ENCODE data around the gene RHOB.

The RHOB gene

DNA sequence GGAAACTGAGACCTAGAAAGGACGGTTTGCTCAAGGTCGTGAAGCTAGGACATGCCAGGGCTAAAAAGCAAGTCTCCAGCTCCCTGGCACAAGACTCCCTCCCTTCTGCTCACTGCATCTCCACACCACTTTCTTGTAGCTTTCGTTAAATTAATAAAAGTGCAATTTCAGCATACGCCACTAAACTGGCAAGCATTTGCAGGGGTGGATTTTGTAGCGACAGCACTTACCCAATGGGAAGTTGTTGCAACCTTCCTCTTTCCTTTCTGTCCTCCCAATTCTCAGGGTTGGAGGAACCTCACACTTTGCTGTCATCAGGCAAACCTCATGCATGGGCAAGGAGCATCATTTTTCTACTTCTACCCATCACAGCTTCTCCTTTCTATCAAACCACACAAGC lies 7.4 kb upstream of the RHOB start:
- no peak for DNase-seq

DNA sequence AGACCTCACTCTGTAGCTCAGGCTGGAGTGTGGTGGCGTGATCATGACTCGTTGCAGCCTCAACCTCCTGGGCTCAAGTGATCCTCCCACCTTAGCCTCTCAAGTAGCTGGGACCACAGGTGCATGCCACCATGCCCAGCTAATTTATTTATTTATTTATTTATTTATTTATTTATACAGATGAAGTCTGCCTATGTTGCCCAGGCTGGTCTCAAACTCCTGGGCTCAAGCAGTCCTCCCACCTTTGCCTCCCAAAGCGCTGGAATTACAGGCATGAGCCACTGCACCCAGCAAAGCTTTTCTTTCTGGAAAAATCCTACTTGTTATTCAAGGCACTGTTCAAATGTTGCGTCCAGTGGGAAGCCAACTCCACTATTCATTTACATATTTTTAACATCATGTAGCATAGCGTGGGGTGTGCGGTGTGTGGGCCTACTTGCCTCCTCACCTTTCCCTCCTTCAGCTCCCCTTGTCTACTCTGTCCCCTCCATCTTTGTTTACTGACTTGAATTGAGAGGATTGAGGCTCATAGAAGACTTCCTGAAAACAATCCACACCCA lies 6.8 kb upstream of the RHOB start:
- no peak for DNase-seq

DNA sequence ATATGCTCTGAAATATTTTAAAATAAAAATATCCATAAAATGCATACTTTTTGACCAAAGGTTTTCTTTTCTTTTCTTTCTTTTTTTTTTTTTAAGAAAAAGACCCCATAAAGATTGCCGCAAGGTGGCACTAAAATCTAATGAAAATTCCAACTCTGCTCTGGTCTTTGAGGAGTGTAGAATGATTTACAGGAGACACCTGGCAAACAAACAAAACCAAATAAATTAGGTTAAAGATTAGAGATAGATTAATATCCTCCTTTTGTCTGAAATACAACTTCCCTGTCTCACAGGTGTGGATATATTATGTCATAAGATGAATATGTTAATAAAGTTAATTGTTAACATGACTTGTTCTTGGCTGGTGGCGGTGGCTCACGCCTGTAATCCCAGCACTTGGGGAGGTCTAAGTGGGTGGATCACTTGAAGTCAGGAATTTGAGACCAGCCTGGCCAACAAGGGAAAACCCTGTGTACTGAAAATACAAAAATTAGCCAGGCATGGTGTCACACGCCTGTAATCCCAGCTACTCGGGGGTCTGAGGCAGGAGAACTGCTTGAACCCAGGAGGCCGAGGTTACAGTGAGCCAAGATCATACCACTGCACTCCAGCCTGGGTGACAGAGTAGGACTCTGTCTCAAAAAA lies 3.5 kb upstream of the RHOB start:
- DNase-seq = no peak

DNA sequence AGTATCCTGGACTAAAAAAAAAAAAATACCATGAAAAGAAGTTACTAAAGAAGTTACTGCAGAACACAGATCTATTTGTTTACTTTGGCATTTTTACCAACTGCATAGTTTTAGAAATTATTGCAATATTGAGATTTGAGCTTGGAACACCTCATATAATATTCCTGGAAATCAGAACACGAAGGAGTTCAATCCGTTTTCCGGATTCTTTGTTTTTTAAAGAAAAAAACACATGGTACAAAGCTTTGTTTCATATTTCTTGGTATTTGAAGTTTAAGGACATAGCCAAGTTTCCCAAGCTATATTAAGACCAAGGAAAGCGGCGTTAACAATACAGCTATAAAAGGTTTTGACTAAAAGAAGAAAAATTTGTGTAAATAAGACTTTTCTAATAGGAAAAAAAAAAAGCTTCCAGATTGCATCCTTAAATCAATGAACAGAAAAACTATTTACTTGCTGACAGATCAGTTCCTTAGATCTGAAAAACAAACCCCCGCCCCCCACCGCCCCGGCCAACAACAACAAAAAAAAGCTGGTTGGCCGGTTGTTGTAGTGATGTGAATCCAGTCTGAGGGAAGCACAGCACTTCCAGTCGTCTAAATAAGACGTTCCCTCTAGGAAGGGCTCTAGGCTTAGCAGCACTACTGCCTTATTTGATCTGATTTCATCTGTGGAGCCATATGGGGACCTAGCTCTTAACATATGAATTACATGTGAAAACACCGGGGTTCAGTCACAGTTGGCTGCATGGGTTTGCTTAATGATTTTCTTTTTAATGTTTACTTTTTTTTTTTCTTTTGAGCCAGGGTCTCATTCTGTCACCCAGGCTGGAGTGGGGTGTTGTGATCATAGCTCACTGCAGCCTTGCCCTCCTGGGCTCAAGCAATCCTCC lies 2.5 kb upstream of the RHOB start:
- no peak for DNase-seq

DNA sequence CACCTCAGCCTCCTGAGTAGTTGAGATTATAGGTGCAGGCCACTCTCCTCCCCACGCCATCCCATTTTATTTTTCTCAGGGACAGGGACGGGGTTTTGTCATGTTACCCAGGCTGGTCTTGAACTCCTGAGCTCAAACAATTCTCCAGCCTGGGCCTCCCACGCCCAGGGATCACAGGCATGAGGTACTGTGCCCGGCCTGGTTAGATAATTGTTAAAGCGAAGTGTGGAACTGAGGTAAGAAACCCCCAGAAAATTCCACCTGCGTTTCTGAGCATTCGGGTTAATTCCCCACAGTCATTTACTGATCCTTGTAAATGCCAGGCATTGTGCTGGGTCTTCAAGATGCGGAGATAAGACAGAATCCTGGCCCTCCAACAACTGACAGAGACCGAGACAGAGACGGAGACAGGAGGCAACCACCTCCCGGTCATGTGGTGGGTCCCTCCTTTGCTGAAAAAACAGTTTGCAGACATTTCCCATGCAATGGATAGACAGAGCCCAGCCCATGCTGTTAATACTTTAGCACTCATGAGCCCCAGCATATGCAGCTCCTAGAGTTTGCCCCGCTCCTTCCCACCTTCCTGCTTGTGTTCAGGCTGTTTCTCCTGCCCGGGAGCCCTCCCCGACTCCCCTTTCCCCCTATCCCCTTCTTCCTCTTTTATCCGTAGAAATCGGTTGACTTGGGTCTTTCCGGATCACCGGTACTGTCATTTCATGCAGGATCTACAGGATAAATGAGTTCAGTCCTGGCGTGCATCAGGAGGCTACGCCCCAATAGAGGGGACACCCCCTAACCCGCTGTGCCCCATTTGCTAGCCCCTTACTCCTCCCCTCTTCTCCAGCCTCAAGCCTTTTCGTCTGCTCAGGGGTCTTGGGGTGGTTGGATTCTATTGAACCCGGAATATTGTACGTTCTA lies 1.6 kb upstream of the RHOB start:
- no peak for DNase-seq

DNA sequence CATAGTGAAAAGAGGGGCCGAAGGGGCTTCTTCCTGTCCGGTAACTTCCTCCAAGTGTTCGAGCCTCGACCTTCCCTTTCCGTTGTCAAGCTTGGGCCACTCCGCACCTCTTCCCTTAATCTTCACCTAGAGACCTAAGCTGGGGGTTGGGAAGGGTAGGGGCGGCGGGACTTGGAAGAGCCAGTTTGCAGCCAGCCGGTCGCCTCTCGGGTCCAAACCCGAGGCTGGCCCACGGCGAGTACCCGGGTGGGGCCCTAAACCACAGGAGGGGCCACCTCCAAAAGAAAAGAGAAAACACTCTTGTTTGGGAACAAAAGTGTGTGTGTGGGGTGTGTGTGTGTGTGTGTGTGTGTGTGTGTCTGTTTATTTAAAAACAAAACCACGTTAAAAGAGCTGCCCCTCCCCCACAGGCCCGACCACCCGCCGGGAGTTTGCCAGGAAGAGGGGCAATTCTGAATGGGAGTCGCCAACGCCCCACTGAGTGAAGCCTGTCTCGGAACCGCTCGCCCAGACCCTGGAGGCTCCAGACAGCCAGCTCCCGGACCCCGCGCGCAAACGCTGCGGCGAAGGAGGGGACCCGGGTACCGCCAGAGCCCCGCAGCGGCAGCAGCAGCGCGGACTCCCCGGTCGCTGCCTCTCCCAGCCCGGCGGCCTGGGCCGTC lies 488 bp upstream of the RHOB start:
- DNase-seq = no peak

DNA sequence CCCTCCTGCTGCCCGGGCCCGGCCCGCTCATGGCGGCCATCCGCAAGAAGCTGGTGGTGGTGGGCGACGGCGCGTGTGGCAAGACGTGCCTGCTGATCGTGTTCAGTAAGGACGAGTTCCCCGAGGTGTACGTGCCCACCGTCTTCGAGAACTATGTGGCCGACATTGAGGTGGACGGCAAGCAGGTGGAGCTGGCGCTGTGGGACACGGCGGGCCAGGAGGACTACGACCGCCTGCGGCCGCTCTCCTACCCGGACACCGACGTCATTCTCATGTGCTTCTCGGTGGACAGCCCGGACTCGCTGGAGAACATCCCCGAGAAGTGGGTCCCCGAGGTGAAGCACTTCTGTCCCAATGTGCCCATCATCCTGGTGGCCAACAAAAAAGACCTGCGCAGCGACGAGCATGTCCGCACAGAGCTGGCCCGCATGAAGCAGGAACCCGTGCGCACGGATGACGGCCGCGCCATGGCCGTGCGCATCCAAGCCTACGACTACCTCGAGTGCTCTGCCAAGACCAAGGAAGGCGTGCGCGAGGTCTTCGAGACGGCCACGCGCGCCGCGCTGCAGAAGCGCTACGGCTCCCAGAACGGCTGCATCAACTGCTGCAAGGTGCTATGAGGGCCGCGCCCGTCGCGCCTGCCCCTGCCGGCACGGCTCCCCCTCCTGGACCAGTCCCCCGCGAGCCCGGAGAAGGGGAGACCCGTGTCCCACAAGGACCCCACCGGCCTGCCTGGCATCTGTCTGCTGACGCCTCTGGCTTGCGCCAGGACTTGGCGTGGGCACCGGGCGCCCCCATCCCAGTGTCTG lies 767 bp downstream of the RHOB start:
- DNase-seq = no peak

DNA sequence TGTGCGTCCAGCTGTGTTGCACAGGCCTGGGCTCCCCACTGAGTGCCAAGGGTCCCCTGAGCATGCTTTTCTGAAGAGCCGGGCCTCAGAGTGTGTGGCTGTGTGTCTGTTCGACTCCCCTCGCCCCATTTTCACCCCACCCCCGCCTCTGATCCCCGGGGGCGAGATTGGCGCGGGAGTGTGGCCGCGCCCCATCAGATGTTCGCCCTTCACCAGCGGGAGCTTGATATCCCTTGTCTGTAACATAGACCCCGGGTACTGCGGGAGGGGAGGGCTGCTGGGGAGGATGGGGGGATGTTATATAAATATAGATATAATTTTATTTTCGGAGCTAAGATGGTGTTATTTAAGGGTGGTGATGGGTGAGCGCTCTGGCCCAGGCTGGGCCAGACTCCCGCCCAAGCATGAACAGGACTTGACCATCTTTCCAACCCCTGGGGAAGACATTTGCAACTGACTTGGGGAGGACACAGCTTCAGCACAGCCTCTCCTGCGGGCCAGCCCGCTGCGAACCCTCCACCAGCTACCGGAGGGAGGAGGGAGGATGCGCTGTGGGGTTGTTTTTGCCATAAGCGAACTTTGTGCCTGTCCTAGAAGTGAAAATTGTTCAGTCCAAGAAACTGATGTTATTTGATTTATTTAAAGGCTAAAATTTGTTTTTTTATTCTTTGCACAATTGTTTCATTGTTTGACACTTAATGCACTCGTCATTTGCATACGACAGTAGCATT lies 1.5 kb downstream of the RHOB start:
- DNase-seq = no peak

DNA sequence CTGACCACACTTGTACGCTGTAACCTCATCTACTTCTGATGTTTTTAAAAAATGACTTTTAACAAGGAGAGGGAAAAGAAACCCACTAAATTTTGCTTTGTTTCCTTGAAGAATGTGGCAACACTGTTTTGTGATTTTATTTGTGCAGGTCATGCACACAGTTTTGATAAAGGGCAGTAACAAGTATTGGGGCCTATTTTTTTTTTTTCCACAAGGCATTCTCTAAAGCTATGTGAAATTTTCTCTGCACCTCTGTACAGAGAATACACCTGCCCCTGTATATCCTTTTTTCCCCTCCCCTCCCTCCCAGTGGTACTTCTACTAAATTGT lies 2.1 kb downstream of the RHOB start:
- no peak for DNase-seq

DNA sequence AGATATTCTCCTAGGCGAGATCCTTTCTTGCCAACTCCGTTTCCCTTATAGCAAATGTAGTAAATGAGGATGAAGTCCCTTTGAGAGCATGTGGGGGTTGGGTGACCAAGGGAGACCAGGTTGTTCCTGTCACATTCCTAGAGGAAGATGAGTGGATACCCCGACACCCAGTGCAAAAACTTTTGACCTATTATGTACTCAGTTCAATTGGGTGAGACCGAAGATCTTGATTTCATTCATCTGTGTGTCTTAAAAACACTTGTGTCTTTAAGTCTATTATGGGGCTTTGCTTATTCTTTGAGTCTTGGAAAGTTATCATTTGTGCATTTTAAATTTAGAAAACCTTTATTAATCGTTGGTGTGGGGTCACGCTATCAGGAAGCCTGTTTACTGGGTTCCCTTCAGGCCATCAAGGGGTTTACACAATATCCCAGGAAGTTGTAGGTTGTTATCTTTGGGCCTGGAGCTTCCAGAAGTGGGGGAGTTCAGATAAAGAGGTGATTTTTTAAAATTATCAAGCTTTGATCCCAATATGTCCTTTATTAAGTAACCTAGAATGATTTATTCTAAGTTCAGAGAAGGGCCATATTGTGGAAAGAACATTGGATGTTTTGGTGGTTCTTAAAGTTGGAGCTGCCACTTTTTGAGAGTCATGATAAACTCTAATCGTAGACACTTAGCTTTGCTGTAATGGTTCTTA lies 2.8 kb downstream of the RHOB start:
- no peak for DNase-seq

DNA sequence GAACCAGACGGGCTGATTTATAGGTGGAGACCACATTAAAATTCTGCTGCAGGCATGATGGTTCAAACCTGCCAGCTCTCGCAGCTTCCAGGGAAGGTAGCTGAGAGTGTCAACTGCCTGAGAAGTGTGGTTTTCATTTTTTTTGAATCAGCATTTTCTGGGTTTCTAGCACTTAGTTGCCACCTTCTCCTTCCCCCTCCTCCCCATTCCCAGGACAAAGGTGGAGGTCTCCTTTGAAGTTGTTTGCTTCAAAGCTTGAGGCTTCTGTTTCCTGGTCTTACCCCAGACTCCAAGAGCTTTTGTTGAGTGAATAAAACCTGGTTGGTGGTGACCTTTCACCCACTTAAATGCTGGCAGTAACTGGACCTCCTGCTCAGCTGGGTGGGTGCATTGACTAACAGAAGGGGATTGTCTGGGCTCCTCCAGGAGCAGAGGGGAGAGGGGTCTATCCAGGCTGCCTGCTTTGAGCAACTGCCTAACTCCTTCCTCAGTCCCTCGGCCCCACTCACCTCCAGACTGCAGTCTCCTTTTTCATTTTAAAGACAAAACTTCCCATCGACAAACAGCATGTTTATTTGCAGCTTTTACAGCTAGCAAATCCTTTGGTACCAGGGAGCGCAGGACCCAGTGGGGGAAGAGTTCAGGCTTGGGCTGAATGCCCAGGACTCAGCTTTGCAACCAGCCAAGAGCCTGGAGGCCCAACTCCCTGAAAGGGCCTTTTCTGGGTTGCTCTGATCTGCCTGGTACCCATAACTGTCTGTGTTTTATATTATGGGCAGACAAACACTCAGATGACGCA lies 3.5 kb downstream of the RHOB start:
- no peak for DNase-seq

DNA sequence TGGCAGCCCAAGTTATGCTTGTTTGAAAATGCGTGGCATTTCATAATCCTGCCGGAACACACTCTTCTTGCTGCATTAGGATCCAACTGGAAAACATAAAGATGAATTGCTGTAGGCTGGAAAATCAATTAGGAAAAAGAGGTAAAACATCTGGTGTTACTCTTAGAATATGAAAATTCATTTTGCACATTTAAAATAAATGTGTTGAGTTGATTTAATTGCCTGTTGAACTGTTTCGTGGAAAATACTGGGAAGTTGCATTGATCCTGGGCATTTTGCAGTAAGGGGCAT lies 4.1 kb downstream of the RHOB start:
- no peak for DNase-seq

DNA sequence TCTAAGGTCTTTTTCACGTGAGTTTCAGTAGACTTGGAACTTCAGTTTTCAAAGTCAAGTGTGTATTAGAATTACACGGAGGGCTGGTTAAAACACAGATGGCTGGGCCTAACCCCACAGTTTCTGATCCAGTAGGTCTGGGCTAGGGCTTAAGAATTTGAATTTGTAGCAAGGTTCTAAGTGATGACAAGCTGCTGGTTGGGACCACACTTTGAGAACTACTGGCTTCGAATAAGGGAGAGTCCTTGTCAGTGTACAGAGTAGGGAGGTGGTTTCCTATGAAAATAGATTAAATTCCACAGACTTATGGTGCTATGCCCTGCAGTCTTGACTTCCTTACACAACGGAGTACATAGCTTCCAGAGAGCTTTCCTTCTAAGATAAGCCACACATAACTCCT lies 4.5 kb downstream of the RHOB start:
- DNase-seq = no peak

DNA sequence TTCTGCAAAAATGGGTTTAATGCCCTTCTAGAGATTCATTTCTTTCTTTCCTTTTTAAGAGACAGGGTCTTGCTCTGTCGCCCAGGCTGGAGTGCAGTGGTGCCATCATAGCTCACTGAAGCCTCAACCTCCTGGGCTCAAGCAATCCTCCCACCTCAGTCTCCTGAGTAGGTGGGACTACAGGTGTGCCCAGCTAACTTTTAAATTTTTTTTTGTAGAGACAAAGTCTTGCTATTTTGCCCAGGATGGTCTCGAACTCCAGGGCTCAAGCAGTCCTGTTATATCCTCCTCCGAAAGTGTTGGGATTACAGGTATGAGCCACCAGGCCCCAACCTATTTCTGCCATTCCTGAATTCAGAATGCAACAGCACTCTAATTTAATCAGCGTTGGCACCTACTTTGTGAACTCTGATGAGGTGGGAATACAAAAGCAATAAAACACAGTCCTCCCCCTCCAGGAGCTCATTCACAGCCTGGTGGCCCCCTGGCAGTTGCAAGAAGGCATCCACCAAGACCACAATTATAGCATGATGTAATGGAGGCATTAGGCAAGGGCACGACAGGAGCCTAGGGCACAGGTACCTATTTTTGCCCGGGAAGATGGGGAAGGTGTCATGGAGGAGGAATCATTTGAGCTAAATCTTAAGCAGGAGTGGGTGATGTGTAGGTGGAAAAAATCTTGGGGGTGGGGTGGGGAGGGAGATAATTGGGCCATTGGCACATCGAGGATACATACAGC lies 5.1 kb downstream of the RHOB start:
- no peak for DNase-seq

DNA sequence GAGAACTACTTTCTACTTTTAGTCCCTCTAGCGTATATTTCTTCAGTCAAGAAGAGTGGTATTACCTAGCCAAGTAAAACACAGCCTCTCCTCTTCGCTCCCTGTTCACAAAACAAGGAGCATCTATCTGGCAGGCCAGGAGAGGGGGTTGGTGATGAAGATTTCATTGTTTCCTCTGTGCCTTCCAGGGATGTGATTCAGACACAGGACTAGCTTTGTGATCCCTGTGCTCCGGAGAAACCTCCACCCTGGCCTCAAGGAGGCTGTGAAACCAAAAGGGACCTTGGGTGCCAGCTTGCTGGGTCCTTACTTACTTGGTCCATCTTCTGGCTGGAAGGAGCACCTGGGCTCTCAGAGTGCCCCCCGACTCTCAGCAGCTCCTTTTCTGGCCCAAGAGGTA lies 5.7 kb downstream of the RHOB start:
- DNase-seq = no peak

DNA sequence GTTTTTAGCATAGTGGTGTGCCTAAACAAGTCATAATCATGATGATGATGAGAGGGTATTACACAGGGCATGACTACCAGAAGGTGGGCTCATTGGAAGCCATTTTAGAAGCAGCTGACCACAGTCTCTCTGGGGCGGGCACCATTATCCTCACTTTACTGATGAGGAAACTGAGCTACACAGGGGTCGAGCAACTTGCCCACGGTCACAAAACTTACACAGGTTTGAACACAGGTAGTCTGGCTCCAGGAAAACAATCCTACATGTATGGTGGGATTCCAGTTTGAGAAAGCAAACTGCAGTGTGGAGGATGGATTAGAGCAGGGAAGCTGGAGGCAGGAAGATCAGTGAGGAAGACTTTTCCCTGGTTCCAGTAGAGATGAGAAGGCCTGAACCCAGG lies 6.2 kb downstream of the RHOB start:
- no peak for DNase-seq

DNA sequence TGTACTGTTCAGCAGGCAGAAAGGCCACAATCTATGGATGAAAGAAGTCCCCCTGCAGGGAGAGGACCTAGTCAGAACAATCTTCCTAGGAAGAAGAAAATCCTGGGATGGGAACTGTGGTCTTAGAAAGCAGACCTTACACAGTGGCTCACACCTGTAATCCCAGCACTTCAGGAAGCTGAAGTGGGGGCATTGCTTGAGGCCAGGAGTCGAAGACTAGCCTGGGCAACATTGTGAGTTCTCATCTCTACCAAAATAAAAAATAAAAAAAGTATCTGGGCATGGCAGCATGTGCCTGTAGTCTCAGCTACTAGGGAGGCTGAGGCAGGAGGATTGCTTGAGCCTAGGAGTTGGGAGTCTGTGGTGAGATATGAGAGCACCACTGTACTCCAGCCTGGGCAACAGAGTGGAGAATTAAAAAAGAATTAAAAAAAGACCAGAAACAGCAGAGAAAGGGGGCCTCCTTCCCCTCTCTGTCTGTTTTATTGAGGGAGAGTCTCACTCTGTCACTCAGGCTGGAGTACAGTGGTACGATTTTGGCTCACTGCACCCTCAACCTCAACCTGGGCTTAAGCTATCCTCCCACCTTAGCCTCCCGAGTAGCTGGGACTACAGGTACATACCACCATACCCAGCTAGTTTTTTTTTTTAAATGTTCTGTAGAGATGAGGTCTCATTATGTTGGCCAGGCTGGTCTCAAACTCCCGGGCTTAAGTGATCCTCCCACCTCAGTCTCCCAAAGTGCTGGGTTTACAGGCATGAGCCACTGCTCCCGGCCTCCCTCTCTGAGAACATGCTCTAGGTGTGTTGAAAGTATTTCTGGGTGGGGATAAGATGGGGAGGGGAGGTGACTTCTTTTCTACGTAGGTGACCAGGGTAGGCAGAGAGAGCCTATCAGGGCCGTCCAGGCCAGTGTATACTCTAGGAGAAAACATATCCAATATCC lies 7.4 kb downstream of the RHOB start:
- DNase-seq = no peak

DNA sequence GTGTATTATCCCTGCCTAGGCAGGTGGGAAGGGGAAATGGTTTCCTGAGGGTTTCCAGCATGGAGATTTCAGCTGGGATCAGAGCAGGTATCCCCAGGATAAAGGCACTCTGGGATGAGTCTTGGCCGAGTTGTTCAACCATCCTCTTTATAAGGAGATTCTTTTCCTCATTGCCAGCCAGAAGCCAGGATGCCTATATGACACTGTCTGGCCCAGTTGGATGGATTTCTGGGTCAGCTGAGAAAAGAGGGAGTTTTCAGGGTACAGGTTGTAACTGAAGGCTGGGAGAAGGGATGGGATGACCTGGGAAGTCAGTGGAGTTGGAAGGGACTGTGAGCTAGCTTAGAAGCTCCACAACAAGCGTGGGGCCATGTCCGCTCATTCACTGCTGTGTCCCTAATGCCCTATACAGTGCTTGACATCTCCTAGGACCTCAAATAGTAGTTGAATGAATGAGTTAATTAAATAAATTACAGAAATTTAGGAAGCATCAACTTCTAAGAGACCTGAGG lies 8.3 kb downstream of the RHOB start:
- no peak for DNase-seq
